Measurements from ENCODE around the gene LTB4R.

Gene LTB4R

GRCh38 chr14:24330973-24331674 is 19.8 kb downstream of the LTB4R start:
- TF ChIP-seq CTCF (IDR thresholded peaks at IDR 0.05; ENCODE audit: insufficient read depth, low read length, missing control alignments) = no peak
- POLR2A ChIA-PET = interaction anchor here (1.0 kb wide), 1 partner anchor 101 kb away, joined by 3 read pairs; no protein-coding TSS in a partner anchor

GRCh38 chr14:24331731-24332267 is 20.5 kb downstream of the LTB4R start:
- no peak for TF ChIP-seq CTCF (IDR thresholded peaks at IDR 0.05; ENCODE audit: insufficient read depth, low read length, missing control alignments)
- no peak overlapping the region for H3K4me3 ChIP-seq (ENCODE audit: low read depth, low read length)
- CTCF ChIA-PET = interaction anchor here (0.7 to 37.5 kb wide), 18 partner anchors 9 to 295 kb away, joined by 3 to 1633 read pairs (median 26); partner anchors contain the start of genes CBLN3, CIDEB, DHRS1 and KHNYN
- no peak for DNase-seq (ENCODE audit: low read depth, low spot score)
- POLR2A ChIA-PET = interaction anchor here (1.0 to 3.1 kb wide), 2 partner anchors 99 to 102 kb away, joined by 3 to 23 read pairs; partner anchors contain the start of genes CBLN3 and KHNYN

More at GRCh38 chr14:24330973-24331674, 19.8 kb downstream of the LTB4R start:
- no peak for DNase-seq (ENCODE audit: low read depth, low spot score)
- CTCF ChIA-PET = interaction anchor here (0.8 to 37.5 kb wide), 14 partner anchors 10 to 273 kb away, joined by 3 to 1633 read pairs (median 26); partner anchors contain the start of genes CBLN3, CIDEB, DHRS1 and KHNYN
- H3K4me3 ChIP-seq (ENCODE audit: low read depth, low read length) = no peak overlapping the region

GRCh38 chr14:24332268-24332993 is 21.1 kb downstream of the LTB4R start:
- H3K4me3 ChIP-seq (ENCODE audit: low read depth, low read length) = no peak overlapping the region; the same call in 1 of the 2 replicates
- TF ChIP-seq CTCF (IDR thresholded peaks at IDR 0.05; ENCODE audit: insufficient read depth, low read length, missing control alignments) = peak; percentile 77
- ChIA-PET POLR2A (interaction anchor here (1.0 to 3.1 kb wide), 2 partner anchors 98 to 101 kb away, joined by 3 to 23 read pairs; partner anchors contain the start of genes CBLN3 and KHNYN), CTCF (interaction anchor here (0.7 to 37.5 kb wide), 30 partner anchors 9 to 294 kb away, joined by 3 to 1633 read pairs (median 14); partner anchors contain the start of genes CBLN3, CIDEB, DHRS1 and KHNYN)
- no peak for DNase-seq (ENCODE audit: low read depth, low spot score)

DNA sequence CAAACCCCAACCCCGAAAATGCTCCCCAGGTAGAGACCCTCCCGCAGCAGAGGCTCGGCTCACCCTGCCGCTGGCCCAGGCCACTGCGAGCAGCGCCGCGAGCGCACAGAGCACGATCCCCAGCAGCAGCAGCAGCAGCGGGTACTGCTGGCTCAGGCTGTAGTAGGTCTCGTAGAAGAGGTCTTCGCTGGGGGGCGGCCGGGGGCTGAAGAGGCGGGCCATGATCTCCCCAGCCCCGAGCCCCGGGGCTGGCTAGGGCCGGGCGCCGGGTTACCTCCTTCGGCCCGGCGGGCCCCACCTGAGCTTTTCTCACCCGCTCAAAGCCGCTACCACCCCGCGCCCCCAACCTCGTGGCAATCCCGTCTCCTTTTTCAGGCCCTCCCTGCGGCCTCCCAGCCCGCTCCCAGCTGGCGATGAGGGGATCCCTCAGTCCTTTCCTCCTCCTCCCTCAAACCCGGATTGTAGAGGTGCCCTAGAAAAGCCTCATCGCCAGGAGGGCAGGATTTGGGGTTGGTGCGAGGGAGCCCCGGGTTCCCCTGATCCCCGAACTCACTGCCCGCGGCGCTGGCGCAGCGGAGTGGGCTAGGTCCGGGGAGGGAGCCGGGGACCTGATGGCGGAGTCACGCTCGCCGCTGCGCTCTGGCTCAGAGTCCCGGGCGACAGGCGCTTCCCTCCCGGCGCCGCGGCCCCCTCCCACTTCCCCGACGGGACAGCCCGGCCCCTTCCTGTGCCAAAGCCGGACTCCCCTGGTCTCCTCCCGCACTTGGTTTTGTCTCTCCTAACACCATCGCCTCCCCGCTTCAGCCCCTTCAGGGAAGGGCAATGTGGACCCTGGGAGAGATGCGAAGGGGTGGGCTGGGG is 23.4 kb downstream of the LTB4R start, which contains the start of gene ADCY4:
Gene ADCY4, minus strand, starts transcription at position 641 of the 861 bp plus-strand sequence. Its CDS starts 419 bp downstream, at position 222.
- POLR2A ChIA-PET = interaction anchor here (3.1 kb wide), 1 partner anchor 96 kb away, joined by 23 read pairs; the partner anchor contains the start of genes CBLN3 and KHNYN
- no peak for TF ChIP-seq CTCF (IDR thresholded peaks at IDR 0.05; ENCODE audit: insufficient read depth, low read length, missing control alignments)
- H3K4me3 ChIP-seq (ENCODE audit: low read depth, low read length) = peak within 1 kb of the TSS; percentile 48
- no peak for DNase-seq (ENCODE audit: low read depth, low spot score)
- CTCF ChIA-PET = interaction anchor here (1.2 to 37.5 kb wide), 17 partner anchors 11 to 123 kb away, joined by 3 to 1633 read pairs (median 33); partner anchors contain the start of genes CBLN3, CIDEB, DHRS1 and KHNYN

GRCh38 chr14:24335461-24336171 is 24.3 kb downstream of the LTB4R start:
- CTCF ChIA-PET = interaction anchor here (1.3 to 37.5 kb wide), 7 partner anchors 10 to 92 kb away, joined by 4 to 1633 read pairs (median 101); partner anchors contain the start of genes CBLN3, CIDEB, DHRS1 and KHNYN
- DNase-seq (ENCODE audit: low read depth, low spot score) = no peak
- H3K4me3 ChIP-seq (ENCODE audit: low read depth, low read length) = no peak overlapping the region
- POLR2A ChIA-PET = no interaction called here
- TF ChIP-seq CTCF (IDR thresholded peaks at IDR 0.05; ENCODE audit: insufficient read depth, low read length, missing control alignments) = no peak

Data from AG04449 (cell line).